Caco-2 (cell line): Measurements from ENCODE around the gene SLC16A2. TPM values are rescaled to one million over a fixed set of nuclear protein-coding genes. Genes with fewer than 3 reads are reported as not detected.

Experiments used
- BruUV-seq: library from RNA; stranded (reverse); fragments of 400-500 nt; replicated peaks from 2 replicates; lab custom pipeline; 2021; lab: Mats Ljungman, UMichigan
- CTCF ChIA-PET: fragments of 300-600 bp; sonication (Branson Sonifier 250); formaldehyde crosslinking; loops from one replicate; lab custom pipeline; 2022; ENCODE audit warnings: antibody characterized with exemption; lab: Charles Lee
- POLR2A ChIA-PET: fragments of 300-600 bp; sonication (Branson Sonifier 250); formaldehyde crosslinking; loops from one replicate; lab custom pipeline; 2022; ENCODE audit warnings: antibody characterized with exemption; lab: Charles Lee
- DNase-seq, 2 experiments: peaks; one replicate each; pipeline versions ENCODE4 v3.0.0 to v3.0.0-alpha.2; 2020 to 2022
- H3K27me3 ChIP-seq: replicated peaks from 2 replicates; pipeline ENCODE4 v1.6.0; 2011; ENCODE audit warnings: low read length; ENCODE audit not compliant: control insufficient read depth, insufficient read depth
- H3K36me3 ChIP-seq: 2 replicates; pipeline ENCODE4 v1.5.1; 2011; ENCODE audit warnings: low read length; ENCODE audit not compliant: control insufficient read depth, insufficient read depth
- H3K4me1 ChIP-seq: fragments of 250-450 bp; sonication (Bioruptor Pico); 2 replicates; pipeline ENCODE4 v1.5.1; 2020; ENCODE audit warnings: mild to moderate bottlenecking
- H3K4me3 ChIP-seq: 2 replicates; pipeline ENCODE4 v1.5.1; 2011; ENCODE audit warnings: low read depth, mild to moderate bottlenecking, control low read depth, low read length
- H3K9me3 ChIP-seq: fragments of 250-450 bp; sonication (Bioruptor Pico); 2 replicates; pipeline ENCODE4 v1.5.1; 2020; ENCODE audit warnings: mild to moderate bottlenecking, moderate library complexity
- H3K27ac Mint-ChIP-seq: one replicate; pipeline ENCODE4 v1.8.0; 2022; ENCODE audit warnings: mixed read lengths; ENCODE audit not compliant: unreplicated experiment
- H3K27me3 Mint-ChIP-seq: one replicate; pipeline ENCODE4 v1.8.0; 2022; ENCODE audit warnings: mixed read lengths; ENCODE audit not compliant: insufficient read depth, unreplicated experiment
- H3K36me3 Mint-ChIP-seq: one replicate; pipeline ENCODE4 v1.8.0; 2022; ENCODE audit warnings: mild to moderate bottlenecking, mixed read lengths; ENCODE audit not compliant: insufficient read depth, unreplicated experiment
- H3K4me1 Mint-ChIP-seq: one replicate; pipeline ENCODE4 v1.8.0; 2022; ENCODE audit warnings: low read depth, mixed read lengths; ENCODE audit not compliant: unreplicated experiment
- H3K4me3 Mint-ChIP-seq: one replicate; pipeline ENCODE4 v1.8.0; 2022; ENCODE audit warnings: mild to moderate bottlenecking, moderate library complexity, mixed read lengths; ENCODE audit not compliant: unreplicated experiment
- H3K9me3 Mint-ChIP-seq: one replicate; pipeline ENCODE4 v1.8.0; 2022; ENCODE audit warnings: mixed read lengths; ENCODE audit not compliant: unreplicated experiment
- CTCF ChIP-seq, 2 experiments: fragments of 200-600 bp in 1 of 2; IDR thresholded peaks; 1 replicate in 1 of 2; 2 replicates in 1 of 2; pipeline versions ENCODE4 v1.5.1 to v1.8.0; 2011 to 2022; ENCODE audit warnings: antibody characterized with exemption in 1 of 2, control low read depth in 1 of 2, inconsistent platforms in 1 of 2, low read depth in 1 of 2, low read length in 1 of 2, mild to moderate bottlenecking in 1 of 2, moderate library complexity in 1 of 2; ENCODE audit not compliant: insufficient read depth in 1 of 2, severe bottlenecking in 1 of 2, unreplicated experiment in 1 of 2
- intact Hi-C: fragments of 100-400 bp; cut with micrococcal nuclease; formaldehyde crosslinking; loops from one replicate; pipeline ENCODE4 v1.10.0; 2022; ENCODE audit not compliant: unreplicated experiment
- total RNA-seq: library from RNA; stranded (reverse); gene quantifications from 2 replicates; pipeline ENCODE4 v1.2.3, GENCODE V29; 2022

The SLC16A2 gene
- total RNA-seq, 1 experiment from 2014 or later, result 0.34 TPM

GRCh38 chrX:74519870-74520269 is 98.6 kb downstream of the SLC16A2 start:
- Histone ChIP-seq H3K4me1 (no peaks in the 10 kb centered on the region), H3K4me3 (no peak overlapping the region), H3K9me3 (no peaks in the 10 kb centered on the region), H3K27me3 (no peaks in the 10 kb centered on the region), H3K36me3 (no peaks in the 10 kb centered on the region)
- H3K36me3 Mint-ChIP-seq, result no peaks in the 10 kb centered on the region
- CTCF ChIA-PET, result no interaction called here
- no peak for TF ChIP-seq CTCF (IDR thresholded peaks at IDR 0.05; ENCODE audit: insufficient read depth in 1 of 2, low read depth in 1 of 2, low read length in 1 of 2, severe bottlenecking in 1 of 2, unreplicated experiment in 1 of 2)
- peaks cover 2% of the 10 kb centered on the region for H3K27me3 Mint-ChIP-seq
- H3K9me3 Mint-ChIP-seq, result no peaks in the 10 kb centered on the region
- DNase-seq, result no peak
- H3K4me1 Mint-ChIP-seq, result no peaks in the 10 kb centered on the region
- POLR2A ChIA-PET, result no interaction called here
- BruUV-seq, result no TSS peak
- no peak overlapping the region for H3K4me3 Mint-ChIP-seq
- H3K27ac Mint-ChIP-seq, result no peak overlapping the region
- intact Hi-C loops, result no loop called here

- no peaks in the 10 kb centered on the region for H3K36me3 Mint-ChIP-seq
- intact Hi-C loops, result no loop called here
- no peak for DNase-seq
- CTCF ChIA-PET, result no interaction called here
- H3K4me3 ChIP-seq, result no peak overlapping the region
- no peaks in the 10 kb centered on the region for H3K4me1 Mint-ChIP-seq
- BruUV-seq, result no TSS peak
- H3K36me3 ChIP-seq, result no peaks in the 10 kb centered on the region
- H3K4me3 Mint-ChIP-seq, result no peak overlapping the region
- H3K27me3 Mint-ChIP-seq, result peaks cover 2% of the 10 kb centered on the region
- no peaks in the 10 kb centered on the region for H3K9me3 ChIP-seq
- no peaks in the 10 kb centered on the region for H3K4me1 ChIP-seq
- H3K27ac Mint-ChIP-seq, result no peak overlapping the region
- TF ChIP-seq CTCF (IDR thresholded peaks at IDR 0.05; ENCODE audit: insufficient read depth in 1 of 2, low read depth in 1 of 2, low read length in 1 of 2, severe bottlenecking in 1 of 2, unreplicated experiment in 1 of 2), result no peak
- no peaks in the 10 kb centered on the region for H3K27me3 ChIP-seq
- H3K9me3 Mint-ChIP-seq, result no peaks in the 10 kb centered on the region
- POLR2A ChIA-PET, result no interaction called here
Observed at GRCh38 chrX:74520291-74520690, 99.0 kb downstream of the SLC16A2 start.

- ChIA-PET POLR2A (no interaction called here), CTCF (no interaction called here)
- Mint-ChIP-seq H3K27me3 (peaks cover 2% of the 10 kb centered on the region), H3K9me3 (no peaks in the 10 kb centered on the region), H3K36me3 (no peaks in the 10 kb centered on the region), H3K4me1 (no peaks in the 10 kb centered on the region), H3K4me3 (no peak overlapping the region), H3K27ac (no peak overlapping the region)
- Histone ChIP-seq H3K4me3 (no peak overlapping the region), H3K36me3 (no peaks in the 10 kb centered on the region), H3K9me3 (no peaks in the 10 kb centered on the region), H3K4me1 (no peaks in the 10 kb centered on the region), H3K27me3 (no peaks in the 10 kb centered on the region)
- DNase-seq, result no peak
- intact Hi-C loops, result no loop called here
- BruUV-seq, result no TSS peak
- TF ChIP-seq CTCF (IDR thresholded peaks at IDR 0.05; ENCODE audit: insufficient read depth in 1 of 2, low read depth in 1 of 2, low read length in 1 of 2, severe bottlenecking in 1 of 2, unreplicated experiment in 1 of 2), result no peak
Observed at GRCh38 chrX:74520896-74521295, 99.6 kb downstream of the SLC16A2 start.
